CD14-positive monocyte (primary cell): Measurements from ENCODE around the gene CCDC170. TPM values are rescaled to one million over a fixed set of nuclear protein-coding genes. Genes with fewer than 3 reads are reported as not detected.

Experiments
- DNase-seq, 3 donors: peaks; one replicate each; pipeline ENCODE4 v3.0.0-alpha.2; 2011 to 2022
- H2AFZ ChIP-seq: 2 replicates; pipeline ENCODE4 v1.6.0; 2012; ENCODE audit warnings: mild to moderate bottlenecking, low read depth, low read length, inconsistent platforms; ENCODE audit not compliant: insufficient read depth, poor library complexity, severe bottlenecking
- H3K27ac ChIP-seq, 2 donors: 1 replicate in 1 of 2; 2 replicates in 1 of 2; pipeline ENCODE4 v1.5.1; 2012 to 2013; ENCODE audit warnings: low read length in 2 of 2, control low read depth in 1 of 2, inconsistent platforms in 1 of 2, low read depth in 1 of 2, mild to moderate bottlenecking in 1 of 2
- H3K27me3 ChIP-seq, 2 donors: one replicate each; pipeline versions ENCODE4 v1.6.0 to v1.6.1; 2011 to 2013; ENCODE audit warnings: low read length in 2 of 2; ENCODE audit not compliant: control insufficient read depth in 2 of 2, insufficient read depth in 2 of 2
- H3K36me3 ChIP-seq, 2 donors: replicated peaks in 1 of 2; 1 replicate in 1 of 2; 2 replicates in 1 of 2; pipeline versions ENCODE4 v1.5.1 to v1.6.1; 2012 to 2013; ENCODE audit warnings: low read length in 2 of 2, control low read depth in 1 of 2, inconsistent platforms in 1 of 2, mild to moderate bottlenecking in 1 of 2; ENCODE audit not compliant: insufficient read depth in 2 of 2, control insufficient read depth in 1 of 2
- H3K4me1 ChIP-seq, 2 donors: 1 replicate in 1 of 2; 2 replicates in 1 of 2; pipeline versions ENCODE4 v1.5.1 to v1.6.1; 2012 to 2013; ENCODE audit warnings: low read length in 2 of 2, control low read depth in 1 of 2, inconsistent platforms in 1 of 2, mild to moderate bottlenecking in 1 of 2, moderate library complexity in 1 of 2; ENCODE audit not compliant: insufficient read depth in 2 of 2, control insufficient read depth in 1 of 2
- H3K4me2 ChIP-seq: replicated peaks from 2 replicates; pipeline ENCODE3; 2012; ENCODE audit warnings: low read length, moderate library complexity, mild to moderate bottlenecking; ENCODE audit not compliant: poor library complexity, severe bottlenecking; ENCODE audit errors: extremely low read depth
- H3K4me3 ChIP-seq, 3 experiments: fragments of 200-600 bp in 1 of 3; sonication (generic) in 1 of 3; replicated peaks in 1 of 3; 1 replicate in 2 of 3; 2 replicates in 1 of 3; pipeline ENCODE4 v1.5.1; 2011 to 2013; ENCODE audit warnings: low read length in 3 of 3, mild to moderate bottlenecking in 3 of 3, control low read depth in 2 of 3, low read depth in 2 of 3, inconsistent platforms in 1 of 3, moderate library complexity in 1 of 3
- H3K79me2 ChIP-seq: 2 replicates; pipeline ENCODE4 v1.6.0; 2012; ENCODE audit warnings: mild to moderate bottlenecking, control low read depth, inconsistent platforms, low read length, moderate library complexity; ENCODE audit not compliant: insufficient read depth
- H3K9ac ChIP-seq: 2 replicates; pipeline ENCODE4 v1.6.0; 2017; ENCODE audit warnings: low read length, mild to moderate bottlenecking; ENCODE audit not compliant: insufficient read depth, poor library complexity, severe bottlenecking
- H3K9me3 ChIP-seq, 2 donors: replicated peaks in 1 of 2; 1 replicate in 1 of 2; 2 replicates in 1 of 2; pipeline versions ENCODE4 v1.5.1 to v1.6.1; 2012 to 2013; ENCODE audit warnings: low read length in 2 of 2, control low read depth in 1 of 2; ENCODE audit not compliant: control insufficient read depth in 1 of 2, insufficient read depth in 1 of 2
- H4K20me1 ChIP-seq: 2 replicates; pipeline ENCODE4 v1.6.0; 2012; ENCODE audit warnings: mild to moderate bottlenecking, low read length, control low read depth, moderate library complexity; ENCODE audit not compliant: insufficient read depth
- H3K27ac Mint-ChIP-seq, 7 donors: one replicate each; pipeline ENCODE4 v1.8.0; 2020; ENCODE audit warnings: mild to moderate bottlenecking in 7 of 7, mixed read lengths in 7 of 7, moderate library complexity in 6 of 7, inconsistent platforms in 2 of 7
- H3K27me3 Mint-ChIP-seq, 3 donors: one replicate each; pipeline ENCODE4 v1.8.0; 2021 to 2022; ENCODE audit warnings: low read depth in 3 of 3, mild to moderate bottlenecking in 3 of 3, mixed read lengths in 3 of 3, moderate library complexity in 3 of 3, inconsistent platforms in 1 of 3
- H3K36me3 Mint-ChIP-seq, 2 donors: one replicate each; pipeline ENCODE4 v1.8.0; 2020; ENCODE audit warnings: mixed read lengths in 2 of 2, inconsistent platforms in 1 of 2, mild to moderate bottlenecking in 1 of 2
- H3K4me1 Mint-ChIP-seq: one replicate; pipeline ENCODE4 v1.8.0; 2020; ENCODE audit warnings: mild to moderate bottlenecking, mixed read lengths
- H3K4me3 Mint-ChIP-seq, 2 donors: one replicate each; pipeline ENCODE4 v1.8.0; 2020; ENCODE audit warnings: mild to moderate bottlenecking in 2 of 2, mixed read lengths in 2 of 2, moderate library complexity in 1 of 2
- H3K9me3 Mint-ChIP-seq, 7 donors: one replicate each; pipeline ENCODE4 v1.8.0; 2020 to 2022; ENCODE audit warnings: mixed read lengths in 7 of 7, mild to moderate bottlenecking in 6 of 7, moderate library complexity in 6 of 7, inconsistent platforms in 2 of 7
- WGBS: methylation state at CpG from one replicate; pipeline ENCODE4 v1.1.5; 2013; ENCODE audit warnings: missing lambda C conversion rate; ENCODE audit not compliant: insufficient coverage; 5-methylcytosine and 5-hydroxymethylcytosine counted together
- intact Hi-C, 2 donors: fragments of 100-400 bp; cut with micrococcal nuclease; formaldehyde crosslinking; loops; one replicate each; pipeline versions ENCODE4 v1.15.0 to v1.15.1; 2023
- polyA plus RNA-seq, 3 donors: library from polyadenylated mRNA; depleted of rRNA in 1 of 3; unstranded in 2 of 3; stranded (reverse) in 1 of 3; fragments of 300-500 nt in 2 of 3; fragments of >200 nt in 1 of 3; fragmentation: Illumina TruSeq in 2 of 3; gene quantifications; 1 replicate in 2 of 3; 2 replicates in 1 of 3; pipeline ENCODE4 v1.2.3, GENCODE V29; 2012 to 2021
- TF ChIP-seq, protein P1 (sequence below): fragments of 200-600 bp; IDR thresholded peaks from one replicate; pipeline ENCODE4 v1.8.0; 2022; ENCODE audit warnings: antibody characterized with exemption, mild to moderate bottlenecking

Gene CCDC170
- polyA plus RNA-seq, 3 donors, result 4.2 to 7.0 (median 6.3) TPM

GRCh38 chr6:151549790-151550189 lies 56.0 kb downstream of the CCDC170 start:
- peaks cover 18 to 30% of the 10 kb centered on the region in 2 donors for H3K36me3 Mint-ChIP-seq
- no peaks in the 10 kb centered on the region for H4K20me1 ChIP-seq
- H3K9me3 Mint-ChIP-seq, result peaks cover 5 to 15% (median 10%) of the 10 kb centered on the region in 7 donors
- H3K4me1 Mint-ChIP-seq, result peaks cover 24% of the 10 kb centered on the region
- no peak overlapping the region for H2AFZ ChIP-seq
- H3K36me3 ChIP-seq, result peaks cover 0 to 15% of the 10 kb centered on the region in 2 donors
- intact Hi-C loops, result no loop called here
- H3K79me2 ChIP-seq, result no peaks in the 10 kb centered on the region
- no peak overlapping the region for H3K4me3 ChIP-seq
- no peak overlapping the region for H3K27ac ChIP-seq
- H3K4me1 ChIP-seq, result peaks cover 23 to 34% of the 10 kb centered on the region in 2 donors
- no peak overlapping the region for H3K27ac Mint-ChIP-seq
- no peak overlapping the region for H3K9ac ChIP-seq
- no peak for DNase-seq
- no CpG with 5 or more reads among the region's 1 CpG for WGBS
- H3K4me3 Mint-ChIP-seq, result no peak overlapping the region
- H3K4me2 ChIP-seq, result no peak overlapping the region
- H3K9me3 ChIP-seq, result peaks cover 0 to 8% of the 10 kb centered on the region in 2 donors
- TF ChIP-seq, protein P1, sequence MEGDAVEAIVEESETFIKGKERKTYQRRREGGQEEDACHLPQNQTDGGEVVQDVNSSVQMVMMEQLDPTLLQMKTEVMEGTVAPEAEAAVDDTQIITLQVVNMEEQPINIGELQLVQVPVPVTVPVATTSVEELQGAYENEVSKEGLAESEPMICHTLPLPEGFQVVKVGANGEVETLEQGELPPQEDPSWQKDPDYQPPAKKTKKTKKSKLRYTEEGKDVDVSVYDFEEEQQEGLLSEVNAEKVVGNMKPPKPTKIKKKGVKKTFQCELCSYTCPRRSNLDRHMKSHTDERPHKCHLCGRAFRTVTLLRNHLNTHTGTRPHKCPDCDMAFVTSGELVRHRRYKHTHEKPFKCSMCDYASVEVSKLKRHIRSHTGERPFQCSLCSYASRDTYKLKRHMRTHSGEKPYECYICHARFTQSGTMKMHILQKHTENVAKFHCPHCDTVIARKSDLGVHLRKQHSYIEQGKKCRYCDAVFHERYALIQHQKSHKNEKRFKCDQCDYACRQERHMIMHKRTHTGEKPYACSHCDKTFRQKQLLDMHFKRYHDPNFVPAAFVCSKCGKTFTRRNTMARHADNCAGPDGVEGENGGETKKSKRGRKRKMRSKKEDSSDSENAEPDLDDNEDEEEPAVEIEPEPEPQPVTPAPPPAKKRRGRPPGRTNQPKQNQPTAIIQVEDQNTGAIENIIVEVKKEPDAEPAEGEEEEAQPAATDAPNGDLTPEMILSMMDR, result no peak
- H3K27me3 Mint-ChIP-seq, result peaks cover 0 to 2% (median 2%) of the 10 kb centered on the region in 3 donors
- no peaks in the 10 kb centered on the region for H3K27me3 ChIP-seq

- Mint-ChIP-seq H3K27me3 (peaks cover 0 to 2% (median 2%) of the 10 kb centered on the region in 3 donors), H3K27ac (no peak overlapping the region), H3K9me3 (peaks cover 5 to 15% (median 10%) of the 10 kb centered on the region in 7 donors), H3K4me3 (no peak overlapping the region), H3K4me1 (peaks cover 29% of the 10 kb centered on the region), H3K36me3 (peaks cover 15 to 27% of the 10 kb centered on the region in 2 donors)
- no peaks in the 10 kb centered on the region for H3K79me2 ChIP-seq
- H4K20me1 ChIP-seq, result no peaks in the 10 kb centered on the region
- TF ChIP-seq, protein P1, result no peak
- peaks cover 0 to 8% of the 10 kb centered on the region in 2 donors for H3K9me3 ChIP-seq
- peaks cover 26 to 40% of the 10 kb centered on the region in 2 donors for H3K4me1 ChIP-seq
- peaks cover 0 to 13% of the 10 kb centered on the region in 2 donors for H3K36me3 ChIP-seq
- DNase-seq, result no peak
- H3K9ac ChIP-seq, result no peak overlapping the region
- no peaks in the 10 kb centered on the region for H3K27me3 ChIP-seq
- no peak overlapping the region for H3K4me2 ChIP-seq
- no peak overlapping the region for H3K4me3 ChIP-seq
- intact Hi-C loops, result no loop called here
- WGBS, result no CpG with 5 or more reads among the region's 3 CpGs
- no peak overlapping the region for H2AFZ ChIP-seq
- no peak overlapping the region for H3K27ac ChIP-seq
Measured at GRCh38 chr6:151550618-151551017, 56.8 kb downstream of the CCDC170 start.
